Measurements from ENCODE around the gene C12orf75.

- TF ChIP-seq EZH2 (IDR thresholded peaks at IDR 0.05) (no peak), POLR2AphosphoS5 (IDR thresholded peaks at IDR 0.05; ENCODE audit: borderline replicate concordance, low read depth, low read length) (no peak), FOXP2 (optimal IDR thresholded peaks at IDR 0.05; ENCODE audit: control extremely low read depth, extremely low read length, insufficient read depth) (no peak)
These were observed 18.1 kb downstream of the C12orf75 start for GRCh38 chr12:105348561-105348960.

Measured in SK-N-MC (cell line).